K562 (cell line): ENCODE measurements around the gene BTG2.

Experiments
- EP300 ChIP-seq: IDR thresholded peaks from 2 replicates; pipeline ENCODE4 v1.6.1; 2012; ENCODE audit warnings: low read length, improper control_type of control experiment
- FOXA3 ChIP-seq, 2 experiments: fragments of 450-650 bp in 1 of 2; sonication (generic) in 1 of 2; formaldehyde crosslinking; IDR thresholded peaks in 1 of 2; conservative IDR thresholded peaks in 1 of 2; 2 replicates each; pipeline versions ENCODE4 v1.4.0 to v1.8.0; 2020 to 2022; ENCODE audit warnings: mild to moderate bottlenecking in 2 of 2, missing genetic modification reagents in 1 of 2
- MAX ChIP-seq: sonication (generic); formaldehyde crosslinking; IDR thresholded peaks from 2 replicates; pipeline ENCODE4 v1.9.0; 2022; ENCODE audit warnings: mild to moderate bottlenecking, missing genetic modification reagents
- RFX5 ChIP-seq: IDR thresholded peaks from 2 replicates; pipeline ENCODE4 v1.6.1; 2011; ENCODE audit warnings: low read depth, mild to moderate bottlenecking, improper control_type of control experiment, low read length
- TAF1 ChIP-seq: IDR thresholded peaks from 2 replicates; pipeline ENCODE4 v1.6.1; 2011; ENCODE audit warnings: mild to moderate bottlenecking, low read length, moderate library complexity; ENCODE audit not compliant: insufficient read depth, control insufficient read depth, severe bottlenecking; ENCODE audit errors: extremely low read depth
- TCF7L2 ChIP-seq: fragments of 150-350 bp; IDR thresholded peaks from 2 replicates; pipeline ENCODE4 v1.6.1; 2016; ENCODE audit warnings: low read depth, mild to moderate bottlenecking, low read length, moderate library complexity
- USF1 ChIP-seq: sonication (generic); formaldehyde crosslinking; IDR thresholded peaks from 2 replicates; pipeline ENCODE4 v1.9.0; 2022; ENCODE audit warnings: mild to moderate bottlenecking, missing genetic modification reagents
- ZSCAN29 ChIP-seq: fragments of 450-650 bp; IDR thresholded peaks from 2 replicates; pipeline ENCODE4 v1.6.1; 2017
- TF ChIP-seq, protein P1 (sequence below), 3 experiments: IDR thresholded peaks in 2 of 3; conservative IDR thresholded peaks in 1 of 3; 2 replicates each; pipeline ENCODE4 v1.5.1; 2011 to 2012; ENCODE audit warnings: low read length in 3 of 3, mild to moderate bottlenecking in 3 of 3, control low read depth in 2 of 3, improper control_type of control experiment in 1 of 3, inconsistent platforms in 1 of 3, low read depth in 1 of 3, mixed read lengths in 1 of 3, moderate library complexity in 1 of 3; ENCODE audit not compliant: insufficient read depth in 2 of 3

DNA sequence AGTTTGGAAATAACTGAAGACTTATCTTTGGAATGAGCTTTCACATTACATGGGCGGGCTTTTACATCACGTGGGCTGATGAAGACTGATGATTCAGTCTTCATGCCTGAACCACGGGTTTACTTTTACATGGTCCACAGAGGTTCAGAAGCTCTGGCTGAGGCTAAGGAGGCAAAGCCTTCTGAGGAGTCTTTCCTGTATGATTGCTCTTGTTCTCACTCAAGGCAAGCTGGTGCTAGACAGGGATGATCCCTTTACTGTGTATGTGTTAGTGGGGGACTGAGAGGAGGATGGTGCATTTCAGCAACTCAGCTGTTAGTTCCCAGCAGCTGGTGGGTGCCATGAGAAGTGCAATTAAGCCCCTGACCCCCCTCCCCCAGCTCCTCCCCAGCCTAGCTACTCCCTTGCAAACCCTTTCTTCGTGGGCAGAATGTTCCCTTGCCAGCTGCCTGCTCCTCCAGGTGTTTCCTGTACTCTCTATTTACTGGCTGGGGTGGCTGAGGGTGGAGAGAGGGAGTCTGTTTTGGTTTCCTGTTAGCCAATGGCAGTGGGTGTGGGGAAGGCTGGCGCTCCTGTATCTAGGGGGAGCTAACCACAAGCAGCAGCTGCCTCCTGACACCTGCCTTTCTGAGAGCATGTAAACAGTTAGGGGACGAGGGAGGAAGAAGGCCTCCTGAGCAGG lies 15.4 kb downstream of the BTG2 start:
- TF ChIP-seq MAX (CRISPR knock-in tag) (no peak; the same call in 1 of the 2 replicates), EP300 (no peak), ZSCAN29 (no peak), RFX5 (no peak; the same call in 1 of the 2 replicates), TCF7L2 (no peak), USF1 (CRISPR knock-in tag) (peak; percentile 90), FOXA3 (CRISPR knock-in tag; conservative IDR thresholded peaks at IDR 0.05 in 1 of 2, IDR thresholded peaks at IDR 0.05 in 1 of 2) (no peak), TAF1 (no peak)
- TF ChIP-seq, protein P1, sequence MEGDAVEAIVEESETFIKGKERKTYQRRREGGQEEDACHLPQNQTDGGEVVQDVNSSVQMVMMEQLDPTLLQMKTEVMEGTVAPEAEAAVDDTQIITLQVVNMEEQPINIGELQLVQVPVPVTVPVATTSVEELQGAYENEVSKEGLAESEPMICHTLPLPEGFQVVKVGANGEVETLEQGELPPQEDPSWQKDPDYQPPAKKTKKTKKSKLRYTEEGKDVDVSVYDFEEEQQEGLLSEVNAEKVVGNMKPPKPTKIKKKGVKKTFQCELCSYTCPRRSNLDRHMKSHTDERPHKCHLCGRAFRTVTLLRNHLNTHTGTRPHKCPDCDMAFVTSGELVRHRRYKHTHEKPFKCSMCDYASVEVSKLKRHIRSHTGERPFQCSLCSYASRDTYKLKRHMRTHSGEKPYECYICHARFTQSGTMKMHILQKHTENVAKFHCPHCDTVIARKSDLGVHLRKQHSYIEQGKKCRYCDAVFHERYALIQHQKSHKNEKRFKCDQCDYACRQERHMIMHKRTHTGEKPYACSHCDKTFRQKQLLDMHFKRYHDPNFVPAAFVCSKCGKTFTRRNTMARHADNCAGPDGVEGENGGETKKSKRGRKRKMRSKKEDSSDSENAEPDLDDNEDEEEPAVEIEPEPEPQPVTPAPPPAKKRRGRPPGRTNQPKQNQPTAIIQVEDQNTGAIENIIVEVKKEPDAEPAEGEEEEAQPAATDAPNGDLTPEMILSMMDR (IDR thresholded peaks at IDR 0.05 in 2 of 3, conservative IDR thresholded peaks at IDR 0.05 in 1 of 3; ENCODE audit: insufficient read depth in 2 of 3, low read depth in 1 of 3, low read length in 3 of 3) = no peak
